Measurements from ENCODE around the gene CCDC179.
A peak's percentile ranks its signal among the peaks of the same experiment; 100 is the strongest.

CCDC179 gene

GRCh38 chr11:22807855-22808570 lies 52.3 kb downstream of the CCDC179 start:
- DNase-seq = peak; percentile 6

GRCh38 chr11:22807391-22807790 lies 52.9 kb downstream of the CCDC179 start:
- no peak for DNase-seq

GRCh38 chr11:22802861-22803260 lies 57.4 kb downstream of the CCDC179 start:
- no peak for DNase-seq

GRCh38 chr11:22800482-22800881 lies 59.8 kb downstream of the CCDC179 start:
- no peak for DNase-seq

- no peak for DNase-seq
Observed at GRCh38 chr11:22798901-22799300, 61.4 kb downstream of the CCDC179 start.

GRCh38 chr11:22797047-22797446 lies 63.2 kb downstream of the CCDC179 start:
- DNase-seq = no peak
